Measurements from ENCODE around the gene GABRG3.

GABRG3 gene

DNA sequence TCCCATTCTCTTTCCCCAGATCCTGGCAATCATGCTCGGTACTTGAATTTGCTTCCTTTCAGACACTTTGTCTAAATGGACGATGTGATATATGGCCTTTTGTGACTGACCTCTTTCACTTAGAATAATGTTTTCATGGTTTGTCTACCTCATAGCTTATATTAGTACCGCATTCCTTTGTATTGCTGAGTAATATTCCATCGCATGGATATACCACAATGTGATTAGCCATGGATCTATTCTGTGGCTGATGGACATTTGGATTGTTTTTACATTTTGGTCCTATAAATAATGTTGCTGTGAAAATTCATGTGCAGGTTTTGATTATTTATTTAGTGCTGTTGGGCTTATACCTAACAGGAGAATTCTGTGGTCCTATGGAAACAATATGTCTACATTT is 458.6 kb downstream of the GABRG3 start:
- DNase-seq, result no peak

DNA sequence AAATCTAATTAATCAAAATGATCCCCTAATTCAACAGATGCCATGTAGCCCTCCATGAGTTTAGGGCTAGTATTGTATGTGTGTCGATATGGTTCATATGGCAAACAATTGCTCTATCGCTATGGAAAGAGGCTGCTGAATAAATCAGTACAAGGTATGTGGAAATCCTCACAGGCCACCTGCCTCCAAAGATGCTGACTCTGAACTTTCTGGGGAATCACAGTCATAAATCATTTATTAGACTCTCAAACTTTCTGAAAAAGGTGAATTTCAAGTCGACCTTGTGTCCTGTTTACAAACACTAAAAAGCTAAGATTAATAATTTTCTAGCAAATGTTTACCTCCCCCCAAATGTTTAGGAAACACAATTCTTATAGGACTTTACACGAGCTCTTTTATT is 462.6 kb downstream of the GABRG3 start:
- no peak for DNase-seq

GRCh38 chr15:27438403-27439375 is 467.7 kb downstream of the GABRG3 start:
- no peak for DNase-seq

GRCh38 chr15:27441120-27441519 is 470.1 kb downstream of the GABRG3 start:
- DNase-seq, result no peak

- no peak for DNase-seq
Measured at GRCh38 chr15:27448234-27448633, 477.3 kb downstream of the GABRG3 start.

- DNase-seq, result no peak
Measured at GRCh38 chr15:27448986-27449385, 478.0 kb downstream of the GABRG3 start.

DNA sequence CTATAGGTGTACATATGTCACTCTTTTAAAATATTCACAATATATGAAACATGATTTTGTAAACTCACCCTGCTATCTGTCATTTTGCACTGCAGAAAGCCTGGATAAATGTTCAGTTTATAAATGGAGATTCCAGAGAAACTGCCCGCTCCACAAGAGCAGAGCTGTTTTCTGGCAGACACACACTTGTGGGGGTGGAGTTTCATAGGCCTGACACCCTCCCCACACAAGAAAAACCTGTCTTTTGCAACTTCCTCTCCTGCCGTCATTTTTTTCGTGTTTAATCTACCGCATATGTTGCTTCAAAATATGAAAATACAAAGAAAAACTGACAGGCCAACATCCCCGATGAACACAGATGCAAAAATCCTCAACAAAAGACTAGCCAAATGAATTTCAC is 479.0 kb downstream of the GABRG3 start:
- no peak for DNase-seq

GRCh38 chr15:27454281-27455075 is 483.5 kb downstream of the GABRG3 start:
- no peak for DNase-seq

GRCh38 chr15:27456807-27457206 is 485.8 kb downstream of the GABRG3 start:
- no peak for DNase-seq

DNA sequence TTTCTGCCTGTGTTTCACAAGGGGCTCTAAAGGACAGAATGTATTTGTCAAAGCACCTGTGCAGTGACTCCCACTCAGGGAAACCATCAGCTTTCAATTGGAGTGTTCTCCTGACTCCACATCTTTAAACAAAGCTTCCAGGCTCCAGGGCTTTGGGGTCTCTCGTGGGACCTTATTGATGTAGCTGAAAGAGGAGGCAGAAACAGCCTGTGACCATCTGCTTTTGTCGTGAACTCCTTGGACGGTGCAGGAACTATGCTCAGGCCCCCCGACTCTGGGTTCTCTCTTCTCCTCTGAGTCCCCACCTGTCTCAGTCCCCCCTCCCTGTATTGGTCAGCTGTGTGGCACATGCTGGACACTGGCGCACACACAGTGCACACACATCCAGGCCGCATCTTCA is 486.8 kb downstream of the GABRG3 start:
- DNase-seq, result no peak

GRCh38 chr15:27458345-27459084 is 487.5 kb downstream of the GABRG3 start:
- no peak for DNase-seq

- no peak for DNase-seq
Measured at GRCh38 chr15:27459836-27460235, 488.9 kb downstream of the GABRG3 start.

DNA sequence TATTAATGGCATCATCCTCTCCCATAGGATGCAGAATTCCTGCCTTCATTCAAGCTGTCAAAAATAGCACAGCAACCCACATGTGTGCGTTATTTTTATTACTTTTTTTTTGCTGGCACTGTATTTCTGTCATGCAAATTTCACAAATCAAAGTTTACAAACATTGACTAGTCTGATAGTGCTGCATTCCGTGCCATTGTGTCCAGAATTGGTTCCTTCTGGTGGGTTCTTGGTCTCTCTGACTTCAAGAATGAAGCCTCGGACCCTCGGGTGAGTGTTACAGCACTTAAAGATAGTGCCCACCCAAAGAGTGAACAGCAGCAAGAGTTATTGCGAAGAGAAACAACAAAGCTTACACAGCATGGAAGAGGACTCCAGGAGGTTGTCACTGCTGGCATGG is 490.2 kb downstream of the GABRG3 start:
- DNase-seq, result no peak

GRCh38 chr15:27463525-27464088 is 492.6 kb downstream of the GABRG3 start:
- DNase-seq, result no peak

DNA sequence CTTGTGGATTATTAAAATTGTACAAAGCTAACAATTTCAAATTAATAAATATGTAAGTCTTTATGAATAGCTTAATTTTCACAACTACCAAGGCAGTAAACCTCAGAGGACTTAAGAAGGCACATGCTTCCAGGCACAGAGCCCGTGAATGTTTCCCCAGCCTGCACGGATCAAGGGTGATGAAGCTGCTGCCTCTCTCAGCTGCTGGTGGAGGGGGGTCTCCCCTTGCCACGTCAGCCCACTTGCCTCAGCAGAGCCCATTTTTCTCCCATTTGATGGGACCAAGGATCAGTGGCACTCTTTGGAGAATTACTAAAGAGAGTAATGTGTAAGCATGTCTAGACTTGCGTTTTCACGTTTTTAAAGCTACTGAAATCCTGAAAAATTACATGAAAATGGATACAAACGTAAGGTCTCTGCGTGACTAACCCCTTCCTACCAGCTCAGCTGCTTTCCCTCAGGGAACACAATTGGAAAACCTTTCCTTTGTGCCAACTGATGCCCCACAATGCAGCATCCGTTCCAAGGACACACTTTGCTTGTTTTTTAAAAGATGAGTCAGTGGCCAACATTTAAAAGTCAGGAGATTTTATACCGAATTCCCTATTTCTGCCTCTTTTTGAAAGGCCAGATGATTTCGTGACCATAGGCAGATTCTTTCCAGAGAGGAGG is 494.1 kb downstream of the GABRG3 start:
- DNase-seq, result no peak

GRCh38 chr15:27466758-27467157 is 495.8 kb downstream of the GABRG3 start:
- no peak for DNase-seq

DNA sequence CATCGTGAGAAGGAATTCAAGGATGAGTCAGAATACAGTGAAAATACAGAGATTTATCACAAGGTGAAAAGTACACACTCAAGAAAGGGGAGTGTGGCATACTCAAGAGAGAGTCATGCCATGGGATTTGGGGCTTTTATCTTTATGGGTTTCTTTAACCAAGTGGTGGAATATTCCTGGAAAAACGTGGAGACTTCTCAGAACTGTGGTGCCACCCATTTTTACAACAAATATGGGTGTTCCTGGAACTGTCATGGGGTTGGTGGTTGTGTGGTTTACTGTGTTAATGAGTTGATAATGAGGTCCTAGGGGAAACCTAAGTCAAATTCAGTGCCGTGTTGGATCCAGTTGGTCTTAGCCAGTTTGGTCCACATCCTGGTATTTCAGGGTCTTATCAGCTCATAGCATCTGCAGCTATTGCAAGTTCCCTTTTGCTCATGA is 497.2 kb downstream of the GABRG3 start:
- no peak for DNase-seq

GRCh38 chr15:27473845-27474244 is 502.9 kb downstream of the GABRG3 start:
- DNase-seq, result no peak

DNA sequence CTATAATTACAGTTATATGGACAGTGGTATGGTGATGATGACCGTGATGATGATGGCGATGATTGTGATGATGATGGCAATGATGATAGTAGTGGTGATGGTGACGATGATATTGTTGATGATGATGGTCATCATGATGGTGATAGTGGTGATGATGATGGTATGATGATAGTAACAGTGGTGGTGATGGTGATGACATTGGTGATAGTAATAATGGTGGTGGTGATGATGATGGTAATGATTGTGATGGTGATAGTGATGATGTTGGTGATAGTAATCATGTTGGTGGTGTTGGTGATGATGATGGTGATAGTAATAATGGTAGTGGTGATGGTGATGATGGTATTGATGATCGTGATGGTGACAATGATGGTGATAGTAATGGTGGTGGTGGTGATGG is 504.4 kb downstream of the GABRG3 start:
- no peak for DNase-seq

DNA sequence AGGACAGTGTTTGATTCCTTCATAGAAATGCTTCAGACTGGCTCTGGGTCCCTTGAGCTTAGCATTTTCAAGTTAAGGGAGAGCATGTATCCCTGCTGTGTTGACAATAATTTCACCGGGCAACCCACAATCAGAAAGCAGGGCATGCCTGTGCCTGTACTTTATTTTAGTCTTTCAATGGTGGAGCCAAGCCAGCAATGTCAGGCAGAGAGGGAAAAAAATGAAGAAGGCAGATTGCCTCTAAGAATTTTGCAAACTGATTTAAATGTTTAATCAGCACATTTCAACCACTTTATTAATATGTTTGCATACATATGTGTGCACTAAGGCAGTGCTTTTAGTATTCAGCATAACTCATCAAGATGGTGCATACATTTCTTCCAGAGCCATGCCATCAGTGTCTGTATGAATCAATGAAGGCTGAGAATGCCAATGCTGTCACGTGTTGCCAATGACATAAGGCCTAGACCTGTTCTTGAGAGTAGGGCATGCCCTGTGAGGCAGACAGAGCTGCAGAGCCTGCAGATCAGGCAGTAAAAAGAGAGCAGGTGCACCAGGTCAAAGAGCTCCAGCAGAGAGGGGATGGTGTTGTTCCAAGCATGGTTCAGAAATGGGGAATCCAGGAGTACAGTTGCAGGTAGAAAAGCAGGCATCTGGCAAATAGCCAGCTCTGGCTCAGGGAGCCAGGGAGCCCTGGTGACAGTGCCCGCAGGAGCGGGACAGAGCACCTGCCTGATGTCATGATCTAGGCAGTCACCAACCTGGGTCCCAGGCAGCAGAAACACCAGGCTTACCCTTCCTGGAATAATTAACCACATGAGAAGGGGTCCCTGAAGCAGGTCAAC is 508.5 kb downstream of the GABRG3 start:
- no peak for DNase-seq

- no peak for DNase-seq
Measured at GRCh38 chr15:27480141-27480530, 509.2 kb downstream of the GABRG3 start.
